HG03045 (cell line): Measurements from ENCODE around the gene MFAP3L.

Experiments used
- ATAC-seq: cut with Tn5 transposase; IDR thresholded peaks from one replicate; pipeline ENCODE4 v1.9.1; 2021; ENCODE audit warnings: mild to moderate bottlenecking, moderate library complexity; ENCODE audit not compliant: unreplicated experiment

MFAP3L gene

DNA sequence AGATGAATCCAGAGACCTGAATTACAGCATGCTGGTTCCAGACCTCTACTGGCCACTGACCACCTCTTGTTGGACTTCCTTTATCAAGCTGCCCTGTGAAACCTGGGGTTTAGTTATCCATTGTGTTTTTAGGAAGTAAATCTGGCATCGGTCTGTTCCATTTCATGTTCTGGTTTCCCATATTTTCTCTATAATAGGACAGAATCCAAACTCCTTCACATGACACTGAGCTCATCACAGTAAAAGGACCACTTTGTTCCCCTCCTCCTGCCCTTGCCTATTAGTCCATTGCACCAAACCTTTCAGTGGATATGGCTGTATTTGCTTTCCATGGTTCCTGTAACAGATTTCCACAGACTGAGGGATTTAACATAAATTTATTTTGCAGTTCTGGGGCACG is 4.0 kb downstream of the MFAP3L start:
- ATAC-seq: no peak

DNA sequence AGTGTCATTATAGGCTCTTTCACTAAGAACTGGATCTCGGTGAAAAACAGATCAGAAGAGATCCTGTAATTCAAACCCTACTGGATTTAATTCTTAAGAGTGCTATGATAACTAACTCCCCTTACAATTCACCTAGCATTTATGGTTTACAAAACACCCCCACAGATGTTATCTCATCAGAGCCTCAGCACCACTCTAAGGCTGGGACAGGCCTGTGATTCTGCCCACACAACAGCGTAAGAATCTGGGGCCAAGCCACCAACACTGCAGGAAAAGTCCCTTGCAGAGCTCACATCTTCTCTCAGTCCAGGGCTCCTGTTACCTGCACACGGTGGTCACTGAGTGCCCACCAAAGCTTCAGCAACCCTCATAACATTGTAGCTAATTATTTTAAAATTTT is 8.9 kb downstream of the MFAP3L start:
- ATAC-seq: no peak

DNA sequence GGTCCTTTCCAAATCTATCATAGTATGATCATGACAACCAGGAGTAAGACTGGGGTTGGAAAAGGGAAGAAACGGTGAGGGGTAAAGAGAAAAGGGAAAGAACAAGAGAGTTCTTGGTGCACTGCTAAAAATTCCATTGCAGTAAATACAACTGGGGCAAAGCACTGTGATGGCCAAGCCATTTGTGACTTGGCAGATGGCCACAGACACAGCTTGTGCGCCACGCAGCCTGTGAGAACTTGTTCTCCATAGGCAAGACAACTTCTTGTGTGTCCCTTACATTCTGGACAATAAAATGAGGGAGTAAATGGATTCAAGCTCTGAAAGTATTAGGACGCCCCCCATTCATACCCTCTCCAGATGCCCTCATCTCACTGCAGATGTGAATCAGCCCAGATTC is 10.9 kb downstream of the MFAP3L start:
- ATAC-seq: no peak

GRCh38 chr4:170014359-170015011 is 11.7 kb downstream of the MFAP3L start:
- no peak for ATAC-seq

DNA sequence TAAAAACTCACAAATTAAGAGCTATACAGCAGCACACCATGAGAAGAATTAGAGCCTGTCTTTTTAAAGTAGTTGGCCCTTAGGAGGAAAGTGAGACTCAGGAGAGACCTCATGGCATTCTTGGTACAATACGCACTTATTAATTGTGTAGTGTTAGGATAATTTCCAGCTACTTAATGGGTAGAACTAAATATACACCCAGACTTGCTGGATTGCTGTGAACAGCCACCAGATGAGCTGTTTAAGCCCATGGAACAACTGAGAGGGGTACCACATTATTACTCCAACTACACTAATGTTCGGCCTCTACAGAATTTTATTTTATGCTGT is 13.6 kb downstream of the MFAP3L start:
- no peak for ATAC-seq

DNA sequence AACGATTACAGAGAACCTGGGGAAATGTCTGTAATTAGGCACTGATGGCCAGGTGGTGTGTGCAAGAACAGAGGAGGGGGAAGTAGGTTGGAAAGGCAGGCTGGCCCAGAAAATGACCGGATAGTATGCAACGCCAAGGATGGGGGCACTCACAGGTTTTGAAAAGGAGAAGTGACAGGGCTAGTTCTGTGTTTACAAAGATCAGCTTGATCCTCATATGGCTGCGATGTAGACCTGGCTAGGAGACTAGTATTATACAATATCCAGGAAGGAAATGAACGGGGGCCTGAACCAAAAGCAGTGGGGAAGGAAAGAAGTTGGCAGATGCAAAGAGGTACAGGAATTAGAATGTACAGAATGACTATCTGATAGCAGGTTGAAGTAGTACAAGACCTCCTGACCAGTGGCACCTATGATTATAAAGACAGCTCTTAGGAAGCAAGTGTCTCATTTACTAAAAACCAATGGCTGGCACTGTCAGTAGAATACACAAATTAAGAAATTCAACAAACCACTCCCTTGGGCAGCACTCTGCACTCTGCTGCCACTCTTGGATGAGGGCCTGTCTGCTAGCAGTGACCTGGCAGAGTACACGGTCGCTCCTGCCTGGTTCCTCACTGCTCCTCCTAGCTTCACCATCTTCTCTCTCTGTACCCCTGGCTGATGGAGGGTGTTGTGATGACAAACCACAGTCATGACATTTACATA is 14.1 kb downstream of the MFAP3L start:
- ATAC-seq: no peak

GRCh38 chr4:170009291-170009690 is 16.9 kb downstream of the MFAP3L start:
- ATAC-seq: no peak

GRCh38 chr4:170008801-170009200 is 17.4 kb downstream of the MFAP3L start:
- ATAC-seq: no peak

DNA sequence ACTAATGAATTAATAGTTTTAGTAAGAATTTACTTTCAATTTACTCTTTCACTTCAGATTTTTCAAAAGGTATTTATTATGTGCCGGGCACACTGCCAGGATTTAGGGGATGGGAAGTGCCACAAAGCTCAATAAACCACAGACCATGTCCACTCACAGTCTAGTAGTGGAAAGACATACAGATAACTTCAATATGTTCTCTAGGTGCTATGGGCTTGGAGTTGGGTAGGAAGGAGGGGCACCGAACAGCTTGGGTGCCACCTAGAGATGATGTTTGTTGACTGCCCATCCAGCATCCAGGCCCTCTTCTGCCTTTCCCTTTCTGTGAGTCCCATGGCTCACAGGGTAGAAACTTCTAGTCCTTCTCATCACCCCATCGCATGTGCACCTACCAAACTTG is 17.8 kb downstream of the MFAP3L start:
- ATAC-seq: no peak

DNA sequence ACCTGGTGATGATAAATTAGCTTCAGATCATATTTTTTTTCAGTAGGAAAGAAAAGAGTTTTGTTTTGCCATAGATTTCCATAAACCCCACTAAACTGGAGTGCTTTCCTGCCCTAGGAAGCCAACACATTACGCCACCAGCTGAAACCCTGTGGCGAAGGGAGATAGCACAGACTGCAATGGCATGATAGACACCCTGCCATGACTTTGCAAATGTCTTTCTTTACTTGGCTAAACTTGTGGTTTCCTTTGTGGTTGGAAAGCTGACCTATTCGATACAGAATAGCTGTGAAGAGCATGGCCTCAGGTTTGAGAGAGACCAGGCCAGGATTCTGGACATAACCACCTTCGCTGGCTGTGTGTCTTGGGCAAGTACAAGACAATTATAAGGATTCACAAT is 19.1 kb downstream of the MFAP3L start:
- ATAC-seq: no peak

GRCh38 chr4:170005472-170005871 is 20.7 kb downstream of the MFAP3L start:
- ATAC-seq: no peak

DNA sequence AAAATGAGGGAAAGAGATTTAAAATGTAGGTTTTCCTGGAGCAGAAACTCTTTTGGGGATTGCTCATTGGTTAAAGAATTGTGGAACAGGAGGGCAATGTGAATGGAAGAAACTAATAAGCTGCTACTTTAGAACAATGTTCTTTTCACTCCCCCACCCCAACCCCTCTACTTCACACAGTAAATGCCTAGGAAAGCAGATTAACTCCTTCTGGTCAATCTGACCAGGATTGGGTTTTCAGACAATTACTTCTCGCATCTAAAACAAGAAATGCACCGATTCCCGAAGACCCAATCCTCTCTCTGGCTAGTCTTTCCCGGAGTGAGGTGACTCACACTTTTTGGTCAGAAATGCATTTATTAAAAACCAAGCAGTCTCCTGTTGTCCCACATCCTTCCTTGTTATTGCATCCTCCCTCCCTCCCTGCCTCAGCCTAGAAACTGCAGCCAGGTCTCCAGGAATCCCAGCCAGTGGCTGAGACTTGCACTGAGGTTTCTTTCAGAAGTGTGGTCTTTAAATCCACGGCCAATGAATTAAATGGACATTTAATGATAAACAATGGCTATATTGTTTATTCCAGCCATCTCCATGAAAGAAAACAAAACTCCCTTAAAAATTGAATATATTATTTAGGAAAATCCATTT is 21.4 kb downstream of the MFAP3L start:
- ATAC-seq: no peak

- no peak for ATAC-seq
Measured at GRCh38 chr4:170003071-170004070, 22.8 kb downstream of the MFAP3L start.

DNA sequence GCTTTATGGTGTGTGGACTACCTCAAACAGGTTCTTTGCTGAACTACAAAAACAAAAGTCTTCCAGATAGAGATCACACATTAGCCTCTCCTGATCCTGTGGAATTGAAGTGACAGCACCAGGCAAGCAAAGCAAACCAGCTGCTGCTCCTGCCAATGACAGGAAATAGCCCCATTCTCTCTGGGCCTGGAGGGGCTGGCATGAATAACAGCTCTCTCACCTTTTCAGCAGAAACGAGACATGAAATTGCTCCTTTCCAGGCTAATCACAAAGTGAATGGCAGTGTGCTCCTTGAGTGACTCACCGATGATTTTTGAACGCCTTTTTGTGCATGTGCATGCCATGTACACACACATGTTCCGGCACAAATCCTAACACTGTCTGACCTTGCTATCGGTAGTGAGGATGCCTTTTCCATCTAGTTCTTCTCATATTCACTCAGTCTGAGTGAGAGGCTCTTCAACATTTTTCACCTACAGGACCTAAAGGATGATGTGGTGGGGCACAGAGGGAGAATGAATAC is 24.4 kb downstream of the MFAP3L start:
- no peak for ATAC-seq

DNA sequence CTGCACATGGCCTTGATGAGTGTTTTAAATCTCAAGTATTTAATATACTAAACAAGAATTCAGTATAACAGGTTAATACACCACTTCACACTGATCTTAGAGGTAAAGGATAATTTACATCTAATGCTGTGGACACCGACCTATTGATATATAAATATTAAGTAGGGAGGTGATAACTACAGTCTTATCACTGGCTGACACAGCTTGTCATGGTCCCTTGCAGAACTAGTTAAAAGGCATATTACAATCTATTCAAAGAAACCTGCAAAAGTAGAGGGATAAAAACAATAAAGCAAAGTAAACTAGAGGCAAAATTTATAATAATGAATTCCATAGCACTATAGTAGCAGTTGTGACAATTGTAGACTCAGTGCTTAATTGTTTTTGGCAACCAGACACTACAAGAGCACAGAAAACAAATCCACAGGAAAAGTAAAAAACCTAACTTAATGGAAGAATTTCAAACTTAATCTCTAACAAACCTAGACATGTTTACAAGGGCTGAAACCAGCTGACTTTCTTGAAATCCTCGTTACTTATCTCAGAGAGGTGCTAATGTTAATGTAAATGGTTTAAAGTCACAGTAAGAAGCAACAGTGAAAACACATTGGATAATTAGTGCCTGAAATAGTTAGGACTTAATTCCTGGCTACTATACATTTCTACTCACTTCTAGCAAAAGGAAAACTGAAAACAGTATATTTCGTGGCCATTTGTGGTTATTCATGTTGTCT is 25.0 kb downstream of the MFAP3L start:
- no peak for ATAC-seq

DNA sequence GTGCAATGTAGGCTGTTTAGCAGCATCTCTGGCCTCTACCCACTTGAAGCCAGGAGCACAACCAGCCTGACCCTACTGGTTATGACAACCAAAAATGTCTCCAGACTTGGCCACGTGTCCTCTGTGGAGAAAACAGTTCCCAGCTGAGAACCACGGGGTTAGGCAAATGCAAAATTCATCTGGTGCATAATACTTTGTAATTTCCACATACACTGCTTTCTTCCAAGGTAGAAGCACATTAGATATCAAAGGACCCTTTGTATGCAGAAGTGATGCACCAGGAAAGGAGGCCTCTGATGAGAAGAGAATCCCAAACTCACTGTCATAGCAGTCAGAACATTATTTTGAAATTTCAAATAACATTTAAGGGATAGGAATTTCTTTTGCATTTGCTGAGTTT is 26.3 kb downstream of the MFAP3L start:
- no peak for ATAC-seq

GRCh38 chr4:169998981-169999380 is 27.2 kb downstream of the MFAP3L start:
- ATAC-seq: no peak

DNA sequence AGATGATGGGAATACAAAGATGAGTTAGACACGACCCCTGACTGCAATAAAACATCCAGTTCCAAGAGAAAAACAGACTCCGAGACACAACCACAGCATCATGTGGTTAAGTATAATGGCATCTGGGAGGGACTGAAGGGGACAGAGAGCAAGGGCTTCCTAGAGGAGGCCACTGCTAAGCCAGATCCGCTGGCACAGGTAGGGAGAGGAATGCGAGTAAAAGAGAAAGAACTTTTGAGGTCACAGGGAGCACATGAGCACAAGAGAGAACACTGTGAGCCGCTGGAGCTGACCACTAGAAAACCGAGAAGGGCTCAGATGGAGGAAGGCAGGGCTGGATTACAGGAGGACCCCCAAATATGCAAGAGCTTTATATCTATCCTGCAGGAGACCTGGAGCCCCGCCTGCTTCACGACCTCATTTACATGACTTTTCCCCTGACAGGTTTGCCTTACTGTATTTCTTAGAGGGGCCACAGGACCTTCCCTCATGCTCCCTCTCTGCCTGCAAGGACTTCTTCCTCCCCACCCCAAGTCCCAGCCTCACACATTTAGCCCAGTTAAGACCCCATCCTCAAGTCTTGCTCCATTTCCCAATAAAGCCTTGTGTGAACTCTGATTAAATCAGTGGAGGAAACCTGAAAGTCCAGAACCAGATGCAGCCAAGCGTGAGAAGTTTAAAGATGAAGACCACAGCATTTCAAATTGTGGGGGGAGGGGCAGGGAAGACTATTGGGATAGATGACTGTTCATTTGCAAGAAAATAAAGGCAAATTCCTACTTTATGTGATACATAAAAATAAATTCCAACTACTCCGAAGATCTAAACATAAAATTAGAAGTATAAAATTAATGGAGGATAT is 29.6 kb downstream of the MFAP3L start:
- ATAC-seq: no peak

GRCh38 chr4:169993531-169993930 is 32.7 kb downstream of the MFAP3L start:
- ATAC-seq: no peak
